HG03045 (cell line): ENCODE data around the gene MED16.
"Not testable (repeated sequence)": the region's sequence is repeated elsewhere in the genome, so short reads cannot be mapped to it uniquely, and the experiment has no call there.

Experiments used
- ATAC-seq: cut with Tn5 transposase; IDR thresholded peaks from one replicate; pipeline ENCODE4 v1.9.1; 2021; ENCODE audit warnings: mild to moderate bottlenecking, moderate library complexity; ENCODE audit not compliant: unreplicated experiment

MED16 gene

GRCh38 chr19:858868-859843, 33.8 kb downstream of the MED16 start, which contains the start of gene CFD:
CFD (plus strand) TSS chr19:859664; CDS start chr19:859690, 26 bp downstream.
- ATAC-seq = no peak

DNA sequence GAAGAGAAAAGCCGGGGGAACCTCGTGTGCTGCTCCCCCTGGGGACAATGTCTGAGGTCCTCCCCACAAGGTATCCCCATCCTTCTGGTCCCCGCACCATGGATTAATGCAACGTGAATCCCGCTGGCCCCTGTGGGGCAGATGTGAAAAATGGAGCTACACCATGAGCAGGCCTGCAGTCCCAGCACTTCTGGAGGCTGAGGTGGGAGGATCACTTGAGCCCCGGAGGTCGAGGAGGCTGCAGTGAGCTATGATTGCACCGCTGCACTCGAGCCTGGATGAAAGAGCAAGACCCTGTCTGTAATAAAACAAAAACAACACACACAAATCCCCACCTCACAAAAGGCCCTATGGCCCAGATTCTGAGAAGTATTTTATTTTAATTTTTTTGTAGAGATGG, 34.7 kb downstream of the MED16 start:
- no peak for ATAC-seq

DNA sequence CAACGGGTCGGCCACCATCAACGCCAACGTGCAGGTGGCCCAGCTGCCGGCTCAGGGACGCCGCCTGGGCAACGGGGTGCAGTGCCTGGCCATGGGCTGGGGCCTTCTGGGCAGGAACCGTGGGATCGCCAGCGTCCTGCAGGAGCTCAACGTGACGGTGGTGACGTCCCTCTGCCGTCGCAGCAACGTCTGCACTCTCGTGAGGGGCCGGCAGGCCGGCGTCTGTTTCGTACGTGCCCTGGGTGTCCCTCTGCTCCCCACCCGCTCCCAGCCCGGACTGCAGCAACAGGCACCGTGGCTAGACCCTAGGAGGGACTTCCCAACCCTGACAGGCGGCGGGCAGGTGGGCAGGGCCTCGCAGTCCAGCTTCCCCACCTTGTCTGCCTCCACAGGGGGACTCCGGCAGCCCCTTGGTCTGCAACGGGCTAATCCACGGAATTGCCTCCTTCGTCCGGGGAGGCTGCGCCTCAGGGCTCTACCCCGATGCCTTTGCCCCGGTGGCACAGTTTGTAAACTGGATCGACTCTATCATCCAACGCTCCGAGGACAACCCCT, 37.3 kb downstream of the MED16 start:
- no peak for ATAC-seq

- no peak for ATAC-seq
Observed at GRCh38 chr19:855142-855541, 37.8 kb downstream of the MED16 start.

DNA sequence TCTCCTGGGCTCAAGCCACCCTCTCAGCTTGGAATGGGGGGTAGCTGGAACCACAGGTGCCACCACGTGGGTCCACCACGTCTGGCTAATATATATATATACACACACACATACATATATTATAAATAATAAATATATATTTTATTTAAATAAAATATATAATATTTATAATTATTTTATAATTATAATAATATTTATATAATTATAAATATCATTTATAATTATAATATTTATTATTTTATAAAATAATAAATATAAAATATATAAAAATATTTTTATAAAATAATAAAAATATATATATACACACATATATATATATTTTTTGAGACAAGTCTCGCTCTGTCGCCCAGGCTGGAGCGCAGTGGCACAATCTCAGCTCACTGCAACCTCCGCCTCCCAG, 38.4 kb downstream of the MED16 start:
- no peak for ATAC-seq

DNA sequence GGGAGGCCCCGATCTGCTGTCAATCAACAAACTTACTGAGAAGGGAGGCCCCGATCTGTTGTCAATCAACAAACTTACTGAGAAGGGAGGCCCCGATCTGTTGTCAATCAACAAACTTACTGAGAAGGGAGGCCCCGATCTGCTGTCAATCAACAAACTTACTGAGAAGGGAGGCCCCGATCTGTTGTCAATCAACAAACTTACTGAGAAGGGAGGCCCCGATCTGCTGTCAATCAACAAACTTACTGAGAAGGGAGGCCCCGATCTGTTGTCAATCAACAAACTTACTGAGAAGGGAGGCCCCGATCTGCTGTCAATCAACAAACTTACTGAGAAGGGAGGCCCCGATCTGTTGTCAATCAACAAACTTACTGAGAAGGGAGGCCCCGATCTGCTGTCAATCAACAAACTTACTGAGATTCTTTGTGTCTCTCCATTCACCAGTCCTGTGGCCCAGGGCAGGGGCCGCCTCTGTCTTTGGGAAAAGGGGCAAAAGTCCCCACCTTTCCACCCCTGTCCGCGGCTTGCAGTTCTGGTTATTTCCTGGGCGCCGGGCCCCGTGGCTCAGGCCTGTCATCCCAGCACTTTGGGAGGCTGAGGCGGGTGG, 39.3 kb downstream of the MED16 start:
- not testable (repeated sequence) for ATAC-seq

GRCh38 chr19:853014-853585, 39.9 kb downstream of the MED16 start:
- ATAC-seq = no peak

- ATAC-seq = no peak
Observed at GRCh38 chr19:852136-853013, 40.6 kb downstream of the MED16 start, which contains the start of gene ELANE. ELANE (plus strand) TSS chr19:852303; CDS start chr19:852329, 26 bp downstream.

GRCh38 chr19:850979-851335, 42.0 kb downstream of the MED16 start:
- no peak for ATAC-seq

DNA sequence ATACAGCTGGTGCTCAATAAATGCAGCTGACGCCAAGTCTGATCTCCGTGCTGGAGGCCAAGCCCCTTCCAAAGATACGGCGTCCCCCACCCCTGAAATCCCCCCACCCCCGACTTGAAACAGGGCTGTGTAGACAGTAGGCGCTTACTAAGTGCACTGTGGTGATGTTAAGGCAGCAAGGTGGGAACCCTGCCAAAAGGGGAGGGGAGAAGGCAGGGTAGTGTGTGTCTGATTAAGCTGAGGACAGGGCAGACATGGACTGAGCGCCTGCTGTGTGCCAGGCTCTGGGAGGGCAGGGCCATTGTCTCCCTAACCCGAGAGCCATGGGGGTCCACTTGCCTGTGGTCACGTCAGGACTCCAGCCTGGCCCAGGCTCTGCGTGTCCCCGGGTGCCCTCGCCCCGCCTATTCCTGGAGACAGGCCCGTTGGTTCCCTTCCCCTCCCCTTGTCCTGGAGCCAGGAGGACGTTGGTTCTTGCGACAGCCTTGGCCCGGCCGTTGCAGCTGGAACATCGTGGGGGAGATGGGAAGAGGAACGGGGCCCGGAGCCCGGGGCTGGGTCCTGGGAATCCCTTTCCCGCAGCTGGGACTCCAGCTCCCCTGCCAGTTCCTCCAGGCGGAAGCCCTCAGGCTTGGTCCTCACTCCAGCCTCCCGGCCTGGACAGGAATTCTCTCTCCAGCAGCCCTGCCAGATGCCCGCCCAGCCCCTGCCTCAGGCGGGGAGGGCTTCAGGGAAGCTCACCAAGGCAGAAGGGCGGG, 42.6 kb downstream of the MED16 start:
- no peak for ATAC-seq

DNA sequence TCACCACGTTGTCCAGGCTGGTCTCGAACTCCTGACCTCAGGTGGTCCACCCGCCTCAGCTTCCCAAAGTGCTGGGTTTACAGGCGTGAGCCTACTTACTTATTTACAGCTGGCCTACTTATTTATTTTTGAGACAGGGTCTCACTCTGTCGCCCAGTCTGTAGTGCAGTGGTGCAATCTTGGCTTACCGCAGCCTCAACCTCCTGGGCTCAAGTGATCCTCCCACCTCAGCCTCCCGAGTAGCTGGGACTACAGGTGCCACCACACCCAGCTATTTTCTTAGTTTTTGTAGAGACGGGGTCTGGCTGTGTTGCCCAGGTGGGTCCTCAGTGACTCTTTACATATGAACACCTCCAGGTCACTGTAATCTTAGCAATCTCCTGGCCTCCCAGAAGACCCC, 43.8 kb downstream of the MED16 start:
- not testable (repeated sequence) for ATAC-seq

GRCh38 chr19:848386-848921, 44.5 kb downstream of the MED16 start:
- ATAC-seq = no peak

DNA sequence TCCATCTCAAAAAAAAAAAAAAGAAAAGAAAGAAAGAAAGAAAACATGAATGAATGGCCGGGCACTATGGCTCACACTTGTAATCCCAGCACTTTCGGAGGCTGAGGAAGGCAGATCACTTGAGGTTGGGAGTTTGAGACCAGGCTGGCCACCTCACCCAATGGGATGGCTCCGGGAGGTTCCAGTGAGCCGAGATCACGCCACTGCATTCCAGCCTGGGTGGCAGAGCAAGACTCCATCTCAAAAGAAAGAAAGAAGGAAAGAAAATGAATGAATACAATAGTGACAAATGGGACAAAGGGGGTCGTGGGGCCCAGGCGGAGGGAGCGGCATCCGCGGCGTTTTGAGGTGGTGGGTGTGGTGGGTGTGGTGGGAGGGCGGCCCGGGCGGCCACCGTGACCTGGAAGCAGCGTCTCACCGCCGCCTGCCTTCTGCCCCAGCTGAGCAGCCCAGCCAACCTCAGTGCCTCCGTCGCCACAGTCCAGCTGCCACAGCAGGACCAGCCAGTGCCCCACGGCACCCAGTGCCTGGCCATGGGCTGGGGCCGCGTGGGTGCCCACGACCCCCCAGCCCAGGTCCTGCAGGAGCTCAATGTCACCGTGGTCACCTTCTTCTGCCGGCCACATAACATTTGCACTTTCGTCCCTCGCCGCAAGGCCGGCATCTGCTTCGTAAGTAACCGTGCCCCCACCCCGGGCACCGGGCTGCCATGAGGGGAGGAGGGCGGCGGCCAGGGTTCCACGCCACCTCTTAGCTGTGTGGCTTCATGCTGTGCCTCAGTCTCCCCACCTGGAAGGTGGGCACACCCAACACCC, 47.1 kb downstream of the MED16 start:
- no peak for ATAC-seq

DNA sequence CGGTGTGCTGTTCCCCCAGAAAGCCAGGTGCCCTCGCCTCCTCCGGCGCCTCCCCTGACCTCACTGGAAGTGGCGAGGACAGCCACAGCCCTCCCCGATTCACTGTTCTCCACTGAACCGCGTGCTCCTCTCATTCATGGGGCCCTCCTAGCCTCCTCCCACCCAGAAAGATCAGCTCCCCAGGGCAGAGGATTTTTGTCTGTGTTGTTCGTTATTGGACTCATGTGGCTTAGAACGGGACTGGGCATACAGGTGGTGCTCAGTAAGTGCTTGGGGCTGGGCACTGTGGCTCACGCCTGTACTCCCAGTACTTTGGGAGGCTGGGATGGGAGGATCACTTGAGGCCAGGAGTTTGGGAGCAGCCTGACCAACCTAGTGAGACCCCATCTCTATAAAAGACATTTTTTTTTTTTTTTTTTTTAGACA, 48.4 kb downstream of the MED16 start:
- no peak for ATAC-seq

- ATAC-seq = no peak
Observed at GRCh38 chr19:843836-844545, 49.0 kb downstream of the MED16 start.

GRCh38 chr19:843180-843835, 49.7 kb downstream of the MED16 start:
- no peak for ATAC-seq

GRCh38 chr19:842802-843179, 50.2 kb downstream of the MED16 start:
- ATAC-seq = not testable (repeated sequence)
